Ishikawa (cell line): ENCODE measurements around the gene ISCA1.

Experiments
- CEBPB ChIP-seq: IDR thresholded peaks from 2 replicates; pipeline ENCODE4 v1.6.1; 2012
- CREB1 ChIP-seq: IDR thresholded peaks from 2 replicates; pipeline ENCODE4 v1.6.1; 2012; ENCODE audit warnings: low read depth
- EGR1 ChIP-seq: IDR thresholded peaks from 2 replicates; pipeline ENCODE4 v1.6.1; 2012
- EP300 ChIP-seq: IDR thresholded peaks from 2 replicates; pipeline ENCODE4 v1.6.1; 2012; ENCODE audit warnings: borderline replicate concordance
- FOXM1 ChIP-seq: IDR thresholded peaks from 2 replicates; pipeline ENCODE4 v1.6.1; 2012; ENCODE audit warnings: low read depth, borderline replicate concordance
- NFIC ChIP-seq: IDR thresholded peaks from 2 replicates; pipeline ENCODE4 v1.6.1; 2012
- RAD21 ChIP-seq: IDR thresholded peaks from 2 replicates; pipeline ENCODE4 v1.6.1; 2012; ENCODE audit warnings: low read depth
- TAF1 ChIP-seq: IDR thresholded peaks from 2 replicates; pipeline ENCODE4 v1.6.1; 2012; ENCODE audit warnings: low read depth, mild to moderate bottlenecking
- TCF12 ChIP-seq: IDR thresholded peaks from 2 replicates; pipeline ENCODE4 v1.6.1; 2012; ENCODE audit warnings: low read depth
- TEAD4 ChIP-seq: IDR thresholded peaks from 2 replicates; pipeline ENCODE4 v1.6.1; 2012
- YY1 ChIP-seq: IDR thresholded peaks from 2 replicates; pipeline ENCODE4 v1.6.1; 2012; ENCODE audit warnings: low read depth
- ZBTB7A ChIP-seq: IDR thresholded peaks from 2 replicates; pipeline ENCODE4 v1.6.1; 2012; ENCODE audit warnings: low read depth
- TF ChIP-seq, protein P1 (sequence below): IDR thresholded peaks from 2 replicates; pipeline ENCODE4 v1.6.1; 2012; ENCODE audit warnings: low read depth, mild to moderate bottlenecking
- TF ChIP-seq, protein P2 (sequence below): IDR thresholded peaks from 2 replicates; pipeline ENCODE4 v1.6.1; 2012
- TF ChIP-seq, protein P3 (sequence below): IDR thresholded peaks from 2 replicates; pipeline ENCODE4 v1.6.1; 2012

ISCA1 gene

DNA sequence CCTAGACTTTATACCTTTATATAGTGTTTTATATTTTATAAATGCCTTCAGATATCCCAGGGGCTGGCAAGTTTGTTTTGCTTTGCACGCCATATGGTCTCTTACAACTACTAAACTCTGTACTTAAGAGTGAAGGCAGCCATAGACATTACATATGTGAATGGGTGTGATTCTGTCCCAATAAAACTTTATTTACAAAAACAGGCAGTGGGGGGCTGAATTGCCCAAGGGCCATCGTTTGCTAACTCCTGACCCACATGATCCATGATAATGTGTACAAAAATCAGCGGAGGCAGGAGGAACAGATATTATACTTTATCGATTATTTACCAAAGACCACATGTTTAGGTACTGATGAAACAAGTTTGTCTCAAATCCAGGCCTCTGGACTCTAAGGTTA is 35.8 kb upstream of the ISCA1 start:
- TF ChIP-seq EP300 = no peak
- TF ChIP-seq CREB1 = no peak
- TF ChIP-seq CEBPB = no peak
- TF ChIP-seq, protein P1, sequence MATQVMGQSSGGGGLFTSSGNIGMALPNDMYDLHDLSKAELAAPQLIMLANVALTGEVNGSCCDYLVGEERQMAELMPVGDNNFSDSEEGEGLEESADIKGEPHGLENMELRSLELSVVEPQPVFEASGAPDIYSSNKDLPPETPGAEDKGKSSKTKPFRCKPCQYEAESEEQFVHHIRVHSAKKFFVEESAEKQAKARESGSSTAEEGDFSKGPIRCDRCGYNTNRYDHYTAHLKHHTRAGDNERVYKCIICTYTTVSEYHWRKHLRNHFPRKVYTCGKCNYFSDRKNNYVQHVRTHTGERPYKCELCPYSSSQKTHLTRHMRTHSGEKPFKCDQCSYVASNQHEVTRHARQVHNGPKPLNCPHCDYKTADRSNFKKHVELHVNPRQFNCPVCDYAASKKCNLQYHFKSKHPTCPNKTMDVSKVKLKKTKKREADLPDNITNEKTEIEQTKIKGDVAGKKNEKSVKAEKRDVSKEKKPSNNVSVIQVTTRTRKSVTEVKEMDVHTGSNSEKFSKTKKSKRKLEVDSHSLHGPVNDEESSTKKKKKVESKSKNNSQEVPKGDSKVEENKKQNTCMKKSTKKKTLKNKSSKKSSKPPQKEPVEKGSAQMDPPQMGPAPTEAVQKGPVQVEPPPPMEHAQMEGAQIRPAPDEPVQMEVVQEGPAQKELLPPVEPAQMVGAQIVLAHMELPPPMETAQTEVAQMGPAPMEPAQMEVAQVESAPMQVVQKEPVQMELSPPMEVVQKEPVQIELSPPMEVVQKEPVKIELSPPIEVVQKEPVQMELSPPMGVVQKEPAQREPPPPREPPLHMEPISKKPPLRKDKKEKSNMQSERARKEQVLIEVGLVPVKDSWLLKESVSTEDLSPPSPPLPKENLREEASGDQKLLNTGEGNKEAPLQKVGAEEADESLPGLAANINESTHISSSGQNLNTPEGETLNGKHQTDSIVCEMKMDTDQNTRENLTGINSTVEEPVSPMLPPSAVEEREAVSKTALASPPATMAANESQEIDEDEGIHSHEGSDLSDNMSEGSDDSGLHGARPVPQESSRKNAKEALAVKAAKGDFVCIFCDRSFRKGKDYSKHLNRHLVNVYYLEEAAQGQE = no peak
- TF ChIP-seq, protein P2, sequence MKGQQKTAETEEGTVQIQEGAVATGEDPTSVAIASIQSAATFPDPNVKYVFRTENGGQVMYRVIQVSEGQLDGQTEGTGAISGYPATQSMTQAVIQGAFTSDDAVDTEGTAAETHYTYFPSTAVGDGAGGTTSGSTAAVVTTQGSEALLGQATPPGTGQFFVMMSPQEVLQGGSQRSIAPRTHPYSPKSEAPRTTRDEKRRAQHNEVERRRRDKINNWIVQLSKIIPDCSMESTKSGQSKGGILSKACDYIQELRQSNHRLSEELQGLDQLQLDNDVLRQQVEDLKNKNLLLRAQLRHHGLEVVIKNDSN = no peak
- no peak for TF ChIP-seq EGR1
- TF ChIP-seq NFIC = no peak
- no peak for TF ChIP-seq TEAD4
- TF ChIP-seq YY1 = no peak
- no peak for TF ChIP-seq RAD21
- TF ChIP-seq ZBTB7A = no peak
- TF ChIP-seq, protein P3, sequence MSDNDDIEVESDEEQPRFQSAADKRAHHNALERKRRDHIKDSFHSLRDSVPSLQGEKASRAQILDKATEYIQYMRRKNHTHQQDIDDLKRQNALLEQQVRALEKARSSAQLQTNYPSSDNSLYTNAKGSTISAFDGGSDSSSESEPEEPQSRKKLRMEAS = no peak
- no peak for TF ChIP-seq TCF12
- no peak for TF ChIP-seq FOXM1

DNA sequence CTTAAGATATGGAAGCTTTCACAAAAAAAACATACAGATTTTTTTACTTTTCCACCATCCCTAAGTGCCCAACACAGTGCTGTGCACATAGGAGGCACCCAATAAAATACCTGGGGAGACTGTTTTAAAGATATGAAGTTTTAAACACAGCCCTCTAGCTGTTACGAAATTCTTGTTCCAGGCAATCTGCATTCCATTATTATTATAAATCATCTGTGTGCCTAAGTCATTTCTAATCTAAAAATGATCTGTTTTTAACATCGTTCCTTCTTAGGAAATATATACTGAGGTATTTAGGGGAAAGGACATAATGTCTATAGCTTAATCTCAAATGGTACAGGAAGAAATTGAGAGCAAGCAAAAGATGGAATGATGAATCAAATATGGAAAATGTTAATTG is 32.7 kb upstream of the ISCA1 start:
- TF ChIP-seq FOXM1 (no peak), CEBPB (no peak), YY1 (no peak)
- TF ChIP-seq, protein P2 = no peak

DNA sequence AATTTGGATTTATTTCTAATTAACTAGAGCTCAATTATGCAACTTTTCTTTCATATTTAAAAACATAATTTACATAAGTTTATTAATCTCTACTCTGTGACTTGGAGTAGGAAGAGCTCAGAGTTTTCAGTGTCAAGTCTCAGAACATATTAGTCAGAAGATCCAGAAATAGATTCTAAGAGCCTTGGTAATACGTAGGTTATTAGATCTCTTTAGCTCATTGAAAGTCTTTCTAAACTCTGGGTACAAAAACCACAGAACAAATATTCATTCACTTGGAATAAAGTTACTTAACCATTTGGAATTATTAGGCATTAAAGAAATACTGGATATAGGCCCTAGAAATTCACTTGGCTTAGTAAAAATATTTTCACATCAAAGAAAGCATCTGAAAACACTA is 26.3 kb upstream of the ISCA1 start:
- TF ChIP-seq CREB1 = no peak
- TF ChIP-seq EP300 = no peak
- TF ChIP-seq, protein P3 = no peak
- TF ChIP-seq, protein P1 = no peak
- TF ChIP-seq TAF1 = no peak

DNA sequence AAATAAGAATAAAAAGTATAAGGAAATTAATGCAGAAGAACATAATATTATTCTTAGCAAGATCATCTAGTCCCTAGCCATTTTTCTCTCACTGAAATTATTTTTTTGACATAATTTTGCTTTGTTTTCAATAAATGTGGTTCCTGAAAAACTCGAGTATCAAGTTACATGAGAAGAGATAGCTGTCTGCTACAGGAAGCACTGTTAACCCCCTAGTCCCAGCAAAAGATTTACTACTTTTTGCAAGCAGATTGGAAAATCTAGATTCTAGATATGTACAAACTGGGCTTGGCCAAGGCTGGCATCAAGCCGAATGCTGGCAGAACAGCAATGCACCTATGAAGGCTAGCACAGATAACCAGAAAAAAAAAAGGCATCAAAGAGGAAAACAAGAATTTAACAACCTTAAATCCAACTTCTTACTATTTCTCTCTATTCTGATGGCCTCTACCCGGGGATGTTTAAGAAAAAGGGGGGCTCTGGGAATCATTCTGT is 21.9 kb upstream of the ISCA1 start:
- TF ChIP-seq TCF12 = no peak
- no peak for TF ChIP-seq ZBTB7A
- TF ChIP-seq NFIC = no peak
- TF ChIP-seq CREB1 = no peak
- TF ChIP-seq TAF1 = no peak
- TF ChIP-seq, protein P3 = no peak
- TF ChIP-seq EGR1 = no peak
- TF ChIP-seq RAD21 = no peak

DNA sequence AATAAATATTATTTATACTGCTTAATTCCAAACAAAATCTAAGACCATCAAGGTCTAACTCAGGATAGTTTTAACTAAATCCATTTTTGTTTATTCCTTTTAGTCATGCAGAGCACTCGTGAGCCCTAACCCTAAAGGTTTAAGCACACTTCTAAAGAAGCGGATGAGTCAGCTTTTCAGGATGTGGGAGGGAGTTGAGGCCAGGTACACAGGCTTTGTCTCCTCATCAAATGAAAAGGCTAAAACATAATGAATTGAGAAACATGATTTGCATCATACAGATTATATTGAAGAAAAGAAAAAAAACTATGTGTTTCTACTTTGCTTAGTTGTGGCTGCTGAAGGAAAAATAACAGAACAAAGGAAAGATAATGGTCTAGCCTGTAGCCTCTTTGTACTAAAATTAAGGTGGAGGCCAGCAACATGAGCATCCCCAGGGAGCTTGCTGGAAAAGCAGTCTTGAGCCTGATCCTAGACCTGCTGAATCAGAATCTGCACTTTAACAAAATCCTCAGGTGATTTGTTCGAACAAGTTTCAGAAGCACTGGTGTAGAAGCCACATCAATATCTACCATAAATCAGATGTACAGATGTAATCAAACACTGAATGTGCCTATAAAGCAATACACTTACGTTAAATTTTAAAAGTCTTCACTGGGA is 21.1 kb upstream of the ISCA1 start:
- TF ChIP-seq CREB1 (no peak), TCF12 (no peak), CEBPB (no peak)

DNA sequence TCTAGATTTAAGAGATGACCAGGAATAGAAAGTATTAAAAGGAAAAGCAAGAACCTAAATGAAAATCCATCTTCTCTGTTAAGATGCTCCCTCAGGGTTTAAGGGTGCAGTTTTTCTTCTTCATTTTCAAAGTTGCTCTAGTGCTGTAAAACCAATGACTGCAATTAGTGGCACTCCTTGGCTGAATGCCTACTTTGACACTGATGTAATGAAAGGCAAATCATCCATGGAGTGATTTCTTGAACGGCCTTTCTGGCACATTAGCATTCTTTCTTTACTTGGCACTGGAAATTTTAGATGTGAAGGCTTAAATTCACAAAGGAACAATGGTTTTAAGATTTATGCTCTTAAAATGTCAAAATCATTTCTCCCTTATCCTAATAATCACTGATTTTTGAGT is 19.3 kb upstream of the ISCA1 start:
- TF ChIP-seq CEBPB = no peak
- TF ChIP-seq NFIC = no peak
- TF ChIP-seq FOXM1 = no peak
- TF ChIP-seq EP300 = no peak
- TF ChIP-seq TAF1 = no peak
- TF ChIP-seq YY1 = no peak
- TF ChIP-seq ZBTB7A = no peak

DNA sequence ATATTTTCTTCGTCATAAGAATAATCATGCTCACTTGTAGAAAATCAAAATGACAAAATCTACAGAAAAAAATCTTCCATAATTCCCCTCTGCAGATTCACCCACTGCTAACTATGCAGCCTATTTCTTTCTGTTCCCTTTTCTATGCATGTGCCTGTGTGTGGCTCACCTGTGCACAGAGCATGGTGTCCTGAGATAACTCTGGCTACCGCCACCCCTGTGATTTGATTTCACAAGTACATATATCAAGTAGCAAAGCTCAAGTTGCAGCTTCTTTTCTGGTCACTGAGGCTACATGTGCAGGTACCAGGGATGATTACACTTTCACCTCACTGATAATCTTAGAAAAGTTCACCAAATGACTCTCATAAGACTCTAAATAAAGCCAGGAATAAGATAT is 18.4 kb upstream of the ISCA1 start:
- no peak for TF ChIP-seq TCF12
- TF ChIP-seq EGR1 = no peak
- no peak for TF ChIP-seq YY1
- TF ChIP-seq FOXM1 = no peak
- TF ChIP-seq, protein P2 = no peak
- TF ChIP-seq ZBTB7A = no peak
- no peak for TF ChIP-seq NFIC
- TF ChIP-seq CREB1 = no peak
- no peak for TF ChIP-seq CEBPB
